Measurements from ENCODE around the gene NAT8.

Gene NAT8

GRCh38 chr2:73593680-73594079 lies 48.5 kb downstream of the NAT8 start:
- Histone ChIP-seq H3K9ac (ENCODE audit: low read length) (no peak overlapping the region), H3K27me3 (ENCODE audit: low read depth, low read length) (no peaks in the 10 kb centered on the region), H3K4me1 (ENCODE audit: low read length) (peaks cover 6% of the 10 kb centered on the region), H3K9me3 (ENCODE audit: insufficient read depth, low read length) (no peaks in the 10 kb centered on the region), H2AFZ (ENCODE audit: low read depth, low read length) (no peak overlapping the region), H3K27ac (ENCODE audit: low read length) (no peak overlapping the region), H3K4me3 (ENCODE audit: low read length) (no peak overlapping the region), H3K36me3 (replicated peaks; ENCODE audit: low read depth, low read length) (peaks cover 3% of the 10 kb centered on the region), H3K79me2 (ENCODE audit: low read length) (no peaks in the 10 kb centered on the region), H3K4me2 (ENCODE audit: low read length) (no peak overlapping the region), H4K20me1 (ENCODE audit: insufficient read depth, low read length) (no peaks in the 10 kb centered on the region)
- TF ChIP-seq CTCF (IDR thresholded peaks at IDR 0.05; ENCODE audit: low read depth, low read length) (no peak), EZH2phosphoT487 (IDR thresholded peaks at IDR 0.05; ENCODE audit: low read depth) (no peak)
